GM21390 (cell line): ENCODE measurements around the gene RPL36AL.
"Not testable (repeated sequence)": the region's sequence is repeated elsewhere in the genome, so short reads cannot be mapped to it uniquely, and the experiment has no call there.

ENCODE experiments used
- ATAC-seq: cut with Tn5 transposase; IDR thresholded peaks from one replicate; pipeline ENCODE4 v1.9.1; 2021; ENCODE audit not compliant: unreplicated experiment

Gene RPL36AL

GRCh38 chr14:49620182-49621113 lies at the start of gene RPL36AL, which contains the start of gene MGAT2:
RPL36AL (minus strand) TSS chr14:49620626; CDS start chr14:49619104, 1,522 bp downstream.
MGAT2 (plus strand) TSS chr14:49620799; CDS start chr14:49621269, 470 bp downstream.
- ATAC-seq: peak; percentile 92

GRCh38 chr14:49659526-49660455 lies 39.4 kb upstream of the RPL36AL start:
- no peak for ATAC-seq

DNA sequence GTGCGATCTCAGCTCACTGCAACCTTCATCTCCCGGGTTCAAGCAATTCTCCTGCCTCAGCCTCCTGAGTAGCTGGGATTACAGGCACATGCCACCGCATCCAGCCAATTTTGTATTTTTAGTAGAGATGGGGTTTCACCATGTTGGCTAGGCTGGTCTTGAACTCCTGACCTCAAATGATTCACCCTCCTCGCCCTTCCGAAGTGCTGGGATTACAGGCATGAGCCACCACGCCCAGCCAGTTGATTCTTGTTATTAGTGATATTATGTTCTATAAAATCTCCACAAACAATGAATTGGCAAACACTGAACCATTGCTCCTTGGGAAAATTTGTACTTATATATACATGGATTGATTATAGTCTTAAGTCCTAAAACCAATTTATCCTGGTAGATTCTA lies 37.1 kb upstream of the RPL36AL start:
- not testable (repeated sequence) for ATAC-seq

GRCh38 chr14:49654511-49654910 lies 34.1 kb upstream of the RPL36AL start:
- ATAC-seq: no peak

DNA sequence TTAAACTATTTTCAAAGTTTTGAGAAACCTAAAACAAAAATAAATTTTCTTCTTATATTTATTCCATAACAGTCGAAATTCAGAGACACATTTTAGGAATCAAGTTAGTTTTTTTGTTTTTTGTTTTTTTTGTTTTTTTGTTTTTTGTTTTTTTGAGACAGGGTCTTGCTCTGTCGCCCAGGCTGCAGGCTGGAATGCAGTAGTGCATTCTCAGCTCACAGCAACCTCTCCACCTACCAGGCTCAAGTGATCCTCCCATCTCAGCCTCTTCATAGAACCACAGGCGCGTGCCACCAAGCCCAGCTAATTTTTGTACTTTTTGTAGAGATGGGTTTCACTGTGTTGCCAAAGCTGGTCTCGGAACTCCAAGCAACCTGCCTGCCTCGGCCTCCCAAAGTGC lies 33.1 kb upstream of the RPL36AL start:
- ATAC-seq: no peak

- ATAC-seq: no peak
These were observed 21.7 kb upstream of the RPL36AL start for GRCh38 chr14:49642163-49642562.

- no peak for ATAC-seq
These were observed 21.3 kb upstream of the RPL36AL start for GRCh38 chr14:49641697-49642129.

DNA sequence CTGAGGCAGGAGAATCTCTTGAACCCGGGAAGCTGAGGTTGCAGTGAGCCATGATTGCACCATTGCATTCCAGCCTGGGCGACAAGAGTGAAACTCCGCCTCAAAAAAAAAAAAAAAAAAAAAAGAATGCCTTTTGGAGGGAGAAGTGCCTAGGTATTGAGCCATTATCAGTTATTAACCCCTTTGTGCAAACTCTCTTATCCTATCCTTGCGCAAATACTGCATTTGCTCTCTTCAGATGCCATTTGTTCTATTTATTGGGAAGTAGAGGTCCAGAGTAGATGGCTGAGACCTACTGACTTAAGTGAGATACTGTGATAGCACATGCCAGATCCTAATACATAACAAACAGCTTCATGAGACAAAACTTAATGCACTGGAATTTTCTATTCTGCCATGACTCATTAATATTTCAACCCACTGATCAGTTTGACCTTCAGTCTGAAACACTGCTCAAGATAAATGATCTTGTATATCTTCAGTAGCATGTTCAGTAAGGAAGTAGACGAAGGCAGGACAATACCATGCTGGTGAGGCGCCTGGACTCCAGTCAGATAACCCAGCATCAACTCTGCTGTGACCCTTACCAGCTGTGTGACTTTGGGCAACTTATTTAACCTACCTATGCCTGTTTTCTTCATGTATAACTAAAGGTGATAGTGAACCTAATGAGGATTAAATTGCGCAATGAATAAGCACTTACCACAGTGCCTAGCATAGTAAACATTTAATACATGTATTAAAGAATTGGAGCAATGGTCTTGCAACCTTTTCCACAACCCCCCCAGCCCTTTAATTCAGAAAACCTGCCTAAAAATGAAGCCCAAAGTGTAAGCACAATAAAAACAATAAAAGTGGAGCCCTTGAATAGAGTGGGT lies 20.4 kb upstream of the RPL36AL start:
- ATAC-seq: no peak

DNA sequence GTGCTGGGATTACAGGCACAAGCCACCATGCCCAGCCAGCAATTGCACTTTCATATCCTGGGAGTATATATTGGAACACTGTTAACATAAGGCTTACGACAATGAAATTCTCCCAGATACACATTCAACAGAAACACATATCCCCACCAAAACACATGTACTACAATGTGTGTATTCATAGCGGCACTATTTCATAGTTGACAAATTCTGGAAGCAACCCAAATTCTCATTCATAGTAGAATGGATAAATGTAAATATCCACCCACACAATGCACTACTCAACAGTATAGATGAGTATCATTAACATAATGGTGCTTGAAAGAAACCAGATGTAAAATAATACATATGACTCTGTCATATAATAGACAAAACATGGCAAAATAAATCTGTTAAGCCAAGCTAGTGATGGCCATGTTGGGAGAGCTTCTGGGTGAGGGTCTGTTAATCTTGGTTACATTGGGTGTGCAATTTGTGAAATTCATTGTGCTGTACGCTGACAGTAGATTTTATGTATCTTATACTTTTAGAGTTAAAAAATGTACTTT lies 17.2 kb upstream of the RPL36AL start:
- no peak for ATAC-seq

DNA sequence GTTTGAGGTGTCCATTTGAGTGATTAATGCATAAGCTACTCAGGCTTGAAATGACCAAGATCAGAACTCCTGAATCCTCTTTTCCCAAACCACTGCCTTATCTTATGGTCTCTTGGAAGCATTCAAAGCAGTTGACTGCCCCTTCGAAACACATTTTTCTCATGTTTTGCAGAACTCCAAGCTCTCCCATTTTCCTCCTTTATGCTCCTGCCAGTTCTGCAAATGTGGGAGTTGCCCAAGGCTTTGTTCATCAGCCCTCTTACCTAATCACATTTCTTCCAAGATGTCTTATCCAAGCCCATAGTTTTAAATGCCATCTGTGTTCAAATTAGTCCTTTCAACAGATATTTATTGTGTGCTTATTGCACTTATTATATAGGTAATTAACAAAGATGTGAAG lies 16.4 kb upstream of the RPL36AL start:
- no peak for ATAC-seq

GRCh38 chr14:49634547-49635334 lies 14.3 kb upstream of the RPL36AL start, which contains the start of gene DNAAF2:
DNAAF2 (minus strand) TSS chr14:49635244; CDS start chr14:49635149, 95 bp downstream.
- peak; percentile 28 for ATAC-seq

GRCh38 chr14:49633640-49634546 lies 13.5 kb upstream of the RPL36AL start:
- ATAC-seq: peak; percentile 76

DNA sequence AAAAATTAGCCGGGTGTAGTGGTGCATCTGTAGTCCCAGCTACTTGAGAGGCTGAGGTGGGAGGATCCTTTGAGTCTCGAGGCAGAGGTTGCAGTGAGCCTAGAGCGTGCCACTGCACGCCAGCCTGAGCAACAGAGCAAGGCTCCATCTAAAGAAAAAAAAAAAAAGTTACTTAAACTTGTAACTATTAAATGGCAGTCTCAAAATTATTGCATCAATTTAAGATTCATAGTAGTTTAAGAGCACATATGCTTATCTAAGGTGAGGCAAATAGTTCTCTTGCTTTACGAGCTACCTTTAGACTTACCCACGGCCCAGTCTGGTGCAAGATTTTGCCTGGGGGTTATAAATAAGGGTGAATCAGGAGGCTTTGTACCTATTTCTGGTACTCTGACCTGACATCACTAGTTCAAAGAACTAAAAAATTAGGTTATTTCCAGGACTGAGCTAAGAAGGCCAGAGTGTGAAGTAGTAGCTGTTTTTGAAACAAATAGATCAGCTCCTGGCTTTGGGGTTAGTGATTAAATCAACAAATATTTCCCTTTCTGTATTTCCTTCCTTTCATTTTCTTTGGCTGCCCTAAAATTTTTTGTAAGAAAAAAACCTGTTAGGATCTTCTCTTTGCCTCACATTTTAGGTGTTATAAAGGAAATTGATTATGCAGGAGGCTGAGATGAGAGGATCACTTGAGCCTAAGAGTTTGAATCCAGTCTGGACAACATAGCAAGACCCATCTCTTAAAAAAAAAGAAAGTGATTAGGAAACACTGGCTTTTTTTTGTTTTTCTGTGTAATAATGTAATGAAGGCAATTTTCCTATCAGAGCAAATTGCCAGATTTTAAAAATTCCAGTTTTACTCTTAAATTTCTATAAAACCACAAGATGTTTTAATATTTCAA lies 3.8 kb upstream of the RPL36AL start:
- no peak for ATAC-seq

- ATAC-seq: no peak
These were observed 3.0 kb upstream of the RPL36AL start for GRCh38 chr14:49623387-49623786.

GRCh38 chr14:49622022-49622607 lies 1.7 kb upstream of the RPL36AL start:
- ATAC-seq: no peak

GRCh38 chr14:49621114-49621881 lies 872 bp upstream of the RPL36AL start:
- ATAC-seq: peak; percentile 33
